Activated CD4-positive, alpha-beta T cell treated with anti-CD3 and anti-CD28 coated beads, Interleukin-2, Interleukin-6, amounts not matched to agents 100 ng/mL and 50 ng/mL, durations not matched to agents 16 hours and 8 hours (primary cell): ENCODE results near the gene BGLAP.

Experiments
- DNase-seq: peaks from one replicate; pipeline ENCODE4 v3.0.0-alpha.2; 2020

Gene BGLAP

DNA sequence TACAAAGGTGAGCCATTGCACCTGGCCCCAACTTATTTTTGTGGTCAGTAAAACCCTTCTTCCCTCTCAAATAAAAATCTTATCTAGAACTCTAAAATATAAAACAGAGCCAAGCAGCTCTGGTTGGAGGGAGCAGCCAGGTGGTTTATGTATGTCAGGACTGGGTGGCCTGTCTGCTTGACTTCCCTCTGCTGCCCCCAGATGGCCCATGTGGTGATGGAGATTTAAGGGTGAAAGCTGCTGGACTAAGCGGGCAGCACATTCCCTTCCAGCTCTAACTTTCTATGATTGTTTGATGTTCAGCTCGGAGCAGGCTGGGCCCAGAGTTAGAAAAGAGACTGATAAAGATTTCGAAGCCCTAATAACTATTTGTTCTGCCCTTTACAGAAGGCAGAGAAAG is 17.8 kb downstream of the BGLAP start:
- no peak for DNase-seq

DNA sequence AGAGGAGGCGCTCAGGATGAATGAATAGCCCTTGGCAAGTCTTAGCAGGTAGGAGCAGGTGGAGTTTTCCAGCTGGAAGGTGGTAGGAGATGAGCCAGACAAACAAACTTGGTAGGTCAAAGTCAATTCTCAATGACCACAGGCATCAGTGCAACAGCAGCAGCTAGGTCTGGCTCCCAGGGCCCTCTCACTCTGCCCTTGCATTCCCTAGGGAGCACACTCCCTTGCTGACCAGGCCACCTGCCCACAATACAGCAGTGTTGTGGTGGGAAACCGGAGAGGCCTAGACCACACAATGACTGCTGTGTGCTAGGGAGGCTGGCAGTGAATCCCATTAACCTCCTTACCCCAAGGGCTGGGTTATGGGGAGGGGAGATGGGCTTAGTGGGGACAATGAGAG is 18.9 kb downstream of the BGLAP start:
- no peak for DNase-seq

DNA sequence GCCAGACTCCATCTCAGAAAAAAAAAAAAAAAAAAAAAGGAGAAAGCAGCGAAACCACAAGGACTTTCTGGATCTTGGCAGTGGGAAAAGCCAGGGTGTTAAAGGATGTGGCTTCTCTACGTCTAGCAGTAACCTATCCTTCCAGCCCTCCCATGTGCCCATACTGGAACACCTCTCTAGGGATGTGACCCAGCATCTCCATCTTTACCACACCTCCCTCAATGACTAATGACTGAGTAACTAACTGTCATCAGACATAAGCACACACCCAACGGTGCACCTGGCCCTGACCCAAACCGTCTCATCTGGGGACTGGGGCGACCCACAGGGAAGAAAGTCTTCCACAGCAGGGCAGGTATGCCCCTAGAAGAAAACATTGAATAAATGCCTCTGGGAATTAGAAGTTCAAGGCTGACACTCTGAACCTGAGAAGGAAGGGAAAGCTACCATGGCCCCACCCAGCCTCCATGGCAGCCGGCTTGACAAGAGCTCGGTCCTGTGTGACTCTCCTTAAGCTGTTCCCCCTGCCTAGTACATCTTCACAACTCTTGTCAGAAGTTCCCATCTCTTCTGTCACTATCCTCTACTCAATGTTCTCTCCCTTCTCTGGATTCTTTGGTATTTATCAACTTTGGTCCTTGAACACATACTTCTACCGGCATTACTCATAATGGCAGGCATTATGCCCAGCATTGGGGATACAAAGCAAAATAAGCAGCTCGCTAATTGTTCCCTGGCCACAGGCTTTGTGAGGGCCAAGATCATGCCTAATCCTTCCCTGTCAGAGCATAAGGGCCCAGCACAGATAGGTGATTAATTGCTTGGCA is 20.7 kb downstream of the BGLAP start:
- DNase-seq = no peak

DNA sequence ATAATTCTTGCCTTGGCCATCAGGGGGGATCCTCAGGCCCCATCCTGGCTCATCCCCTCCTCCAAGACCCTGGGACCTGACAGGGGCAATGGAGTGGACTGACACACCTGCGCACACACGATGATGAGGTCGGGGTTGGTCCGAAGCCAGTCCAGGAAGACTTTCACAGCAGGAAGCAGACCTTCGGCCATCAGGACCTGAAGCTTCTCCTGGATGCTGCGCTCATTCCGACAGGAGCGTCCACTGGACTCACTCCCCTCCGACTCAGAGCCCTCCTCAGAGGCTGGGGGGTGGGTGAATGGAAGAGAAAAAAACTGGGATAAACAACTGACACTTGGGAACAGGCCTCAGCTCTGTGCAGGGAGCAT is 21.3 kb downstream of the BGLAP start:
- DNase-seq = no peak

DNA sequence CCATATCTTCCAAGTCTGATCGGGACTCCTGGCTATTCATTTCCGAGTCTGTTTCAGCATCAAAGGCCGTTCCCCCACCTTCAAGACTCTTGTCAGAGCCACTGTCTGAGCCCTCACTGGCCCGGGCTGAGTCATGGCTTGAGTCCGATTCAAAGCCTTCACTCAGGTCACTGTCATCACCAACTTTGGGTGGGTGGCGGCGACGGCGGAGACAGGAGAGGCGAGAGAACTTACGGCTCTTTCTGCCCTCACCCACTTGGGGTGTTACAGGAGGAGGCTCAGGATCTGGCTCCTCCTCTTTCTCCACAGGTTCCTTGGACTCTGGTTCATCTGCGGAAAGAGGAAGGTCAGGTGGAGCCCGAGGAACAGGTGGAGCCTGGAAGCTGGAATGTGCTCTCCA is 24.1 kb downstream of the BGLAP start:
- DNase-seq = no peak

DNA sequence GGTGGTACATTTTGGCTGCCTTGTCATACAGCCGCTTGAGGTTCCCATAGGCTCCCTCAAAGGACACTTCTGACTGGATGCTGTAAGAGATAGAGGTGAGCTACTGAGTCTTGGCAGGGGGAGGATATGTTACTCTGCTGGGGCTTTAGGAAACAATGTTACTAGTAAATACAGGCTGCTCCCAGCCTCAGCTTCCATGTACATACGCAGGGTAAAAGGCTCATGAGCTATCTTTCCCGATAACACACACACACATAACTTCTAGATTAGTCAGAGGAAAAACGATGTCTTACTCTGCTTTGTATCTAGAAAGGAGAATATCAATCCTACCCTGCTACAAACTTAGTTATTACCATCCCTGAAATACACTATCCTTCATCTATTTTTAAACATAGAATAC is 26.4 kb downstream of the BGLAP start:
- no peak for DNase-seq

DNA sequence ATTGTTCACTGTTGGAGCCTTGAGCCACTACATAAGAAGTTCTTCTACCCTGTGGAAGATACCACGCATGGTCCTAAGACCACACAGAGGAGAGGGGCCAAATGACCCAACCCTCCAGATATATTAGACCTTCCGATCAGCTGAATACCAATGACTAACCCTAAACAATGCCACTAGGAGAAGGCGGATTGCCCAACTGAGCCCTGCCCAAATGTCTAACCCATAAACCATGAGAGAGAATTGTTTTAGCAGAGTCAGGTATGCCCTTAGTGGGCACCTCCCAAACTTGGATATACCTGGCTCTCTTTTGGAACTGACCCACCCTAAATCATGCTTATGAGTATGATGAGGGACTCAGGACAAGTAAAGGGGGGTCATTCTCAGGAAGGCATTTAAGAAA is 28.3 kb downstream of the BGLAP start:
- DNase-seq = no peak

DNA sequence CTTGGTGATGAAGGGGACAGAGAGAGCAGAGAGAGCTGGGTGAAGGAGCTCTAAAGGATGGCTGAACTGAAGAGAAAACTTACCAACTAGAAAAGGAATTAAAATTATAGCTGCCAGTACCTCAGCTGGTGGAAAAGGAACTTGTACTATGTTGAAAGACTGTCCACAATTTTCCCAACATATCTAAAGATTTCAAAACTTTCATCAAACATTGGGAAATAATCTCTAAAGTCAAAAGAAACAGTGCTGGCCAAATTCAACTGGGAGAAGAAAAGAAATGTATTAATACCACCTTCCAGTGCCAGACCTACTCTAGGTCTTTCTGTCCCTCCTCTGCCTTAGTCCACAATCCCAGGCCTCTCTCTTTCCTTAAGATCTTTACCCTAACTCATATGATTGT is 34.5 kb downstream of the BGLAP start:
- DNase-seq = no peak

DNA sequence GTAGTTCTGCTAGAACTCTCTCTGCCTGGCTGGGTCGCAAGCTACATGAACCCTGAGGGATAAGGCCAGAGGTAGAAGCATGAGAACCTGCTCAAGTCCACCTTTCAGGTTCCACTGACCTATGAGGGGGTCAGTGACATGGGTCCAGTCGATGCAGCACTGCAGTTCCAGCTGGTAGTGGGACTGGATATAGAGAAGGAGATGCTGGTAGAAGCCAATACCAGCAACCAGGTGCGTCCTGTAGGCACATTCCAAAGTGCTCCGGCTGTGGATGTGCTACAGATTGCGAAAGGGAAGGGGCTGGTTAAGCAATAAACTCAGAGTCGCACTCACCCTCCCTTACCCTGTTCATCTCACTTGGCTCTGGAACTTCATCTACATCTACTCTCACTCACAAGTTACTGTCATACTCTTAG is 35.0 kb downstream of the BGLAP start:
- no peak for DNase-seq

DNA sequence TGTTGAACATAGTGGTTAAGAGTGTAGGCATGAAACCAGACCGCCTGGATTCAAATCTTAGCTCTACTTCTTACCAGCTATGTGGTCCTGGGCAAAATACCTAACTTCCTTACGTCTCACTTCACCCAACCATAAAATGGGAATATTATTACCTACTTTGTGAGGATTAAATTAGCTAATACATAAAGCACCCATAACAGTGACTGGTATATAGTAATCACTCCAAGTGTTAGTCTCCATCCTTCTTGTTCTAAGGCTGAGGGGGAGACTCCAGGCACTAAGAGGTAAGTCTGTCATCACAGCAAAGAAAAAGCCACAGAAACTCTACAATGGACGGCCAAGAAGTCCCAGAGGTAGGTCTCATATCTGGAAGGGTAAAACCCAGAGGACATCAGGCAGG is 37.9 kb downstream of the BGLAP start:
- no peak for DNase-seq

DNA sequence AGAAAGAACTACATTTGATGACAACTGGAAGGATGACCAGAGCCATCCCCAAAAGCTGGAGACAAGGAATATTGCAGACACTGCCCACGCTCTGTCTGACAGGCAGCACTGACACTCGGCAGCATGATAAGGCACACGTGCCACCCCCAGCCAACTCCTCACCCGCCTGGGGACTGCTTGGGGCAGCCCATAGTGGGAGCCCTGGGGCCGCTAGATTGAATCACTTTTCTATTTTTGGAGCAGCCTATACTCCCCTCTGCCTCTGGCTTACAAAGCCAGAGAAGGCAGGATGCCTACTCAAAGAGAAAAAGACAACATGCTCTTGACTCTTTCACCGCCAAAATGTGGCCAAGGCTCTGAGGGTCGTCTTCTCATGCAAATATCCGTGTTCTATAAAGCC is 39.3 kb downstream of the BGLAP start:
- peak; percentile 68 for DNase-seq

DNA sequence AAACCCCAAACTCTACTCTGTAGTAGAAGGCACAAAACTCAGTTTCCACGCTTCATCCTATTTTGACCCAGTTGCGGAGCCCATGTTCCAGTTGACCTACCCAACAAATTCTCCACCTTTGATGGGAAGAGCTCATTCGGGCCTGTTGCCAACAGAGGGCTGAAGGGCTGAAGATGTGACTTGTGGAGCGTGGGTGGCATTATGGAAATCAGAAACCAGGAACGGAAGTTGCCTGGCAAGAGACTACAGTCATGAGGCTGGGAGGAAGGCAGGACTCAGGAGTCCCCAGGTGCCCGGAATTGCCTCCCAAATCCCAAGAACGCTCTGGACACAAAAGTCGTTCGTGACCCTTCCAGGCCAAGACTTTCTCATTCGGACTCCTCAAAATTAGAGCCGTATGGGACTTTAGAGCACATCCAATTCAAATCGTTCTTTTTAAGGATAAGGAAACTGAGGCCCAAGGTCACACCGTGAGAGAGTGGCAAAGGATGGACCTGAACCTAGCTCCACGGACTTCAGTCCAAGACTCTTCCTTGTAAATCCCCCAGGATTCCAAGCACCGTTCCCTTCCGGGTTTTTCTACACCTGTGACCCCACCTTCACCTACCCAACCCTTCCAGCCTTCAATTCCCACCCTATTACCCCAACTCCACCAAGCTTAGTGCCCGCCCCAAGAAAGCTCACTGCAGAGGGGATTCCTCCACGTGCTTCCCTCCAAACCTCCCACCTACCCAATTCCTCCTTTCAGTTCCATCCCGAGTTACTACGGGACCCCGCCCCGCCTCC is 39.9 kb downstream of the BGLAP start:
- DNase-seq = peak; percentile 46

DNA sequence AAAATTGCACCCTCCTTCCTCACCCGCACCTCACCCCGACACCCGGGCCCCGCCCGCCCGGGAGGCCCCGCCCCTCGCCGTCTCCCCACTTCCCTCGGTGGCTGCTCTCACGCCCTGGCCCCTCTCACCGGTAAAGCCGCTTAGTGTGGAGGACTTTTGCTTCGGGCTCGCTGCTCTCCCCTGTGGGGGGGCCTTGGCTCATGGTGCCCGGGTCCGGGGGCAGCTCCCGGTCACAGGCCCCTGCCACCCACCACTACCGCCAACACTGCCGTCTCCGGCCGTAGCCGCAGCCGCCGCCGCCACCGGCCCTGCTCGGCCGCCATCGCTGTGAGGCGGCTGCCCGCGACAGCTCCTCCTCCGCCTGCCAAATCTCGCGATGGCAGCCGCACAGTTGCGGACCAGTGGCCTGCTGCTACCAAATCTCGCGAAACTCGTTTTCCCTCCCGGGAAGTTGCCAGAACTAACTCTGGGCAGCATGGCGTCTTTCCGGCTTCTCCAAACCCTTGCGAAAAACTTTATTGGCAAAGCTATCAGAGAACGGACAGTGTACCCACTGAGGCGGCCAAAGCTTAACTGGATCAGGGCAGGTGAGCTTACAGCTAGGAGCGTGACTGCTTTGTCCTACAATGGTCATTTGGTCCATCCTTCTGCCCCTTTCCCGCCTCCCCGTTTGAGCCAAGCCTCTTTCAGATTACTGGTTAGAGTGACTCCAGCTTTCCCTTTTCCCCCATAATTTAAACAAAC is 40.7 kb downstream of the BGLAP start, which contains the start of gene SMG5:
TSS of gene SMG5 (minus strand) at position 347 of the 744 bp plus-strand sequence. CDS start at position 202, 145 bp downstream.
- DNase-seq = peak; percentile 99

DNA sequence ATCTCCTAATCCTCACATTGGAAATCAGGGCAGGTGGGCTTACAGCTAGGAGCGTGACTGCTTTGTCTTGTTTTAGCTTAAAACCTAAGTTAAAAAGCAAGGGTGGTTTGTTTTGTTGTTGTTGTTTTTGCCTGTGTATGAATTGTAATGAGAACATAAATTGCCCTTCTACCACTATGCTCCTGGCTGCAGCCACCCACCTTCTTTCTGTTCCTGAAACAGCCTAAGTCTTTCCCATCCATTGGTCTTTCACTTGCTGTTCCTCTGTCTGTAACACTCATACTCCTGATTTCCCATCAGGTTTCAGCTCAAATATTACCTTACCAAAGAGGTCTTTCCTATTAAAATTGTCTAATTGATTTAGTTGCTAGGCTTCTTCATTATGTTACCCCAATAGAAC is 41.5 kb downstream of the BGLAP start:
- DNase-seq = no peak

DNA sequence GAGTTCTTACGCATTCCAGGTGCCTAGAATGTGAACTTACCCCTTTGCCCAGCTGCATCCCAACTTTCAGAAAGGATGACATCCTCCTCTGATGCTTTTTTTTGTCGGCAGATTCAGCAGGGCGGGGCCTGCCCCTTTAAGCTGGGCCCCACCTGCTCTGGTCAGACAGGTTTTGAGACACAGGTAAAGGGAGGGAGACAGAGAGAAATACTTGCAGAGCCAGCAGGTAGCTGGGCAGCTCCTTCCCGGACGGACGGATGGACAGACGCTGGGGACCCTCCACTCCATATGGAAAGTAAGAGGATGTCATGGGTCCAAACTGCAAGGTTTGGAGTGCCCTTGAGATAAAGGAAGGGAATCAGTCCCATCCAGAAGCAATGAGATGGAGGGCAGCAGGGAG is 42.1 kb downstream of the BGLAP start, which contains the start of gene TMEM79:
TSS of gene TMEM79 (plus strand) at position 214 of the 400 bp plus-strand sequence. CDS start 902 bp downstream, outside the sequence.
- DNase-seq = no peak

DNA sequence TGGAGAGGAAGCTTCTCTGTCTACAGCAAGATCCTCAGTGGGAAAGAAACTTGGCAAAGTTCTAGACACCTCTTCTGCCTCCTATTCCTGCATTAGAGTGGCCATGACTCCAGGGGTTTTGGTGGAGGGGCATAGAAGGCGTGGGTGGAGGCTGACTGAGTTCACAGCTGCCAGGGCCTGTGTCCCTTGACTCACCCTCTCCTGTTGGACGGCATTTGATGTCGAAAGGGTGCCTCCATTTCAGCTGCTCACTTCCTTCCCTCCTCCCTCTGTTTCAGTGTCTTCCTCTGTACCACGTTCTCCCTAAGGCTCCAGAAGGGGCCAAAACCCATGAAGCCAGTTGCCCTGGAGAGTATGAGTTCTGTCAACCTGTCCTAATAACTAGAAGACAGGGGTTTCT is 42.8 kb downstream of the BGLAP start:
- no peak for DNase-seq

DNA sequence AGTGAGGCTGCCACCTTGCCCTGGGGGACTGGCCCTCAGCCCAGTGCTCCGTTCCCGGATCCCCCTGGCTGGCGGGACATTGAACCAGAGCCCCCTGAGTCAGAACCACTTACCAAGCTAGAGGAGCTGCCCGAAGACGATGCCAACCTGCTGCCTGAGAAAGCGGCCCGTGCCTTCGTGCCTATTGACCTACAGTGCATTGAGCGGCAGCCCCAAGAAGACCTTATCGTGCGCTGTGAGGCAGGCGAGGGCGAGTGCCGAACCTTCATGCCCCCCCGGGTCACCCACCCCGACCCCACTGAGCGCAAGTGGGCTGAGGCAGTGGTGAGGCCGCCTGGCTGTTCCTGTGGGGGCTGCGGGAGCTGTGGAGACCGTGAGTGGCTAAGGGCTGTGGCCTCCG is 43.5 kb downstream of the BGLAP start:
- DNase-seq = no peak

DNA sequence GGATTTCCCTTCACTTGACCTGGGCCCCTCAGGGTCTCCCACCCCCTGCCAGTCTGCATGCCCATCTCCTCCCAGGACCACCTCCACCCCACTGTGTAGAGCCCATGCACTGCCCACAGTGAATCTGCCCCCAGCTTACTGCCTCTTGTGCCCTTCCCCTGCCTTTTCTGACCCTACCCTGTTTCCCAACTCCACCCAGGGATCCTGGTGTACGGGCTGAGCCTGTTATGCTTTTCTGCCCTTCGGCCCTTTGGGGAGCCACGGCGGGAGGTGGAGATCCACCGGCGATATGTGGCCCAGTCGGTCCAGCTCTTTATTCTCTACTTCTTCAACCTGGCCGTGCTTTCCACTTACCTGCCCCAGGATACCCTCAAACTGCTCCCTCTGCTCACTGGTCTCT is 44.1 kb downstream of the BGLAP start:
- no peak for DNase-seq

DNA sequence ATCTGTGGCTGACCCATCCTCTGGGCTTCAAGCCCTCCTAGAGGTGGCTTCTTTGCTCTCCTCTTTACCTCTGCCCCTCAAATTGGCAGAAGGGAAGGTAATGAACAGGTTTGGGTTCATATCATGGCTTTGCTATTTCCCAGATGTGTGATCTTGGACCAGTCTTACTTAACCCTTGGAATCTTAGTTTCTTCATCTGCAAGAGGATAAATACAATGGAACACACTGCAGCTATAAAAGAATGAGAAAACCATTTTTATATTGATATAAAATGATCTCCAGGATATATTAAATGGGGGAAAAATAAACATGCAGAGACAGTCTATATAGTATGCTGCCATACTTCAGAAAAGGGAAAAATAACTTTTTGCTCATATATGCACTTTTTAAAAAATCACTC is 47.9 kb downstream of the BGLAP start:
- no peak for DNase-seq

DNA sequence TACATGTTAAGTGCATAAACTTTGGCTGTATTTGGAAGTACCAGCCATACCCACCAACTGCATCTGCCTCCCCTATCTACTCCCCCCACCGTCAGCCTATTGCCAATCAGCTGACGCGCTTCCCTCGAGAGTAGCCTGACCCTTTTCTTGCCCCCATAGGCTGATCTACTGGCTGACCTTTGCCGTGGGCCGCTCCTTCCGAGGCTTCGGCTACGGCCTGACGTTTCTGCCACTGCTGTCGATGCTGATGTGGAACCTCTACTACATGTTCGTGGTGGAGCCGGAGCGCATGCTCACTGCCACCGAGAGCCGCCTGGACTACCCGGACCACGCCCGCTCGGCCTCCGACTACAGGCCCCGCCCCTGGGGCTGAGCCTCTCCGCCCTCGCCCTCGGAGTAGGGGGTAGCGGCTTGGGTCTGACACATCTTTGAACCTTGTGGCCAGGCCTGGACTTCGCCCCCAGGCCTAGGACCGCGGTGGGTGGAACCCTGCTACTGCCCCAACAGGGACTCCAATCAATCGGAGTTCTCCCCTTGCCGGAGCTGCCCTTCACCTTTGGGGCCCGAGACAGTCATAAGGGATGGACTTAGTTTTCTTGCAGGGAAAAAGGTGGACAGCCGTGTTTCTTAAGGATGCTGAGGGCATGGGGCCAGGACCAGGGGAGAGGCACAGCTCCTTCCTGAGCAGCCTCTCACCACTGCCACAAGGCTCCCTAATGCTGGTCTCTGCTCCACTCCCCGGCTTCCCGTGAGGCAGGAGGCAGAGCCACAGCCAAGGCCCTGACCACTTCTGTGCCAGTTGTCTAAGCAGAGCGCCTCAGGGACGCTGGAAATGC is 49.5 kb downstream of the BGLAP start:
- DNase-seq = no peak
